ENCODE data around the gene GRM4.

DNA sequence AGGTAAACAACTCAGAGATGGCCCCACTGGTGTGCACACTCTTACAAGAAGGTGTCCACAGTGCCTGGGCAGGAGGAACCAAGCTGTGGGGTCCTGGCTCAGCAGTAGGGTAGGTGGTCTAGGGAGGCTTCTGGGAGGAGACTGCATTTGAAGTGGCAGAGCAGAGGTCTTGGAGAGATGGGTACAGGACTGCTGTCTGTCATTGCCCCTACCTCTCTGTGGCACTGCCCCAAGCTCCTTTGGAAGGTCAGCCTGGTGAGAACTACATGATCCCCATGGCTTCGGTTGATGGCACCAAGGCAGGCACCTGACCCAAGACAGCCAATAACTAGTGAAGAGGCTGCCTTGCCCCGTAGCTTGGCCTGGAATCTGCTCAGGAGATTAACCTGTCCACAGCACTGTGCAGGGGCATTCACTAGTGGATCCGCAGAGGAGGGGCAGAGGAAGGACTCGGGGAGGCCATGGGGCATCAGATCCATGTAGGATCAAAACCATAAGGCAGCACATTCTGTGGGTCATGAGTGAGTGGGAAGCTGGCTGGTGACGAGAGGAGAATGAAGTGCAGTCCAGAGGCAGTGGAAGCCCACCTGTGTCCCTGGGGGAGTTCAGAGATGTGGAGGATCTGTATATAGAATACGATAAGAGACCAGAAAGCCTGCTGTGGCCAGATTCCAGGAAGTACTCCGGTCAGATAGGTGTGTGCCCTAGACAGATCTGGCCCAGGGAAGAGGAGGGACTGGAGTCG lies 162.0 kb downstream of the GRM4 start:
- TF ChIP-seq, protein P1, sequence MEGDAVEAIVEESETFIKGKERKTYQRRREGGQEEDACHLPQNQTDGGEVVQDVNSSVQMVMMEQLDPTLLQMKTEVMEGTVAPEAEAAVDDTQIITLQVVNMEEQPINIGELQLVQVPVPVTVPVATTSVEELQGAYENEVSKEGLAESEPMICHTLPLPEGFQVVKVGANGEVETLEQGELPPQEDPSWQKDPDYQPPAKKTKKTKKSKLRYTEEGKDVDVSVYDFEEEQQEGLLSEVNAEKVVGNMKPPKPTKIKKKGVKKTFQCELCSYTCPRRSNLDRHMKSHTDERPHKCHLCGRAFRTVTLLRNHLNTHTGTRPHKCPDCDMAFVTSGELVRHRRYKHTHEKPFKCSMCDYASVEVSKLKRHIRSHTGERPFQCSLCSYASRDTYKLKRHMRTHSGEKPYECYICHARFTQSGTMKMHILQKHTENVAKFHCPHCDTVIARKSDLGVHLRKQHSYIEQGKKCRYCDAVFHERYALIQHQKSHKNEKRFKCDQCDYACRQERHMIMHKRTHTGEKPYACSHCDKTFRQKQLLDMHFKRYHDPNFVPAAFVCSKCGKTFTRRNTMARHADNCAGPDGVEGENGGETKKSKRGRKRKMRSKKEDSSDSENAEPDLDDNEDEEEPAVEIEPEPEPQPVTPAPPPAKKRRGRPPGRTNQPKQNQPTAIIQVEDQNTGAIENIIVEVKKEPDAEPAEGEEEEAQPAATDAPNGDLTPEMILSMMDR (conservative IDR thresholded peaks at IDR 0.05; ENCODE audit: low read depth, low read length), result no peak
- TF ChIP-seq EZH2 (IDR thresholded peaks at IDR 0.05; ENCODE audit: low read length, unreplicated experiment), result no peak
